ENCODE data around the gene ZNF326. TPM values are rescaled to one million over a fixed set of nuclear protein-coding genes. Genes with fewer than 3 reads are reported as not detected.

ZNF326 gene
- total RNA-seq, 5 donors from 2014 or later (not counting 1 experiment from before 2014, with no cell fraction given), result 16.4 to 41.3 (median 16.8) TPM

GRCh38 chr1:89955311-89956205, 39.4 kb upstream of the ZNF326 start:
- POLR2A ChIA-PET, result no interaction called here
- no peak overlapping the region for H3K27ac ChIP-seq (ENCODE audit: low read length)
- H3K36me3 Mint-ChIP-seq, result no peaks in the 10 kb centered on the region
- H3K9me3 ChIP-seq, result no peaks in the 10 kb centered on the region
- no peaks in the 10 kb centered on the region for H3K36me3 ChIP-seq (ENCODE audit: control insufficient read depth in 2 of 2, extremely low read depth in 1 of 2, insufficient read depth in 1 of 2, low read length in 1 of 2)
- peaks cover 27 to 40% (median 34%) of the 10 kb centered on the region in 3 donors for H3K4me1 Mint-ChIP-seq
- H3K27ac Mint-ChIP-seq, result no peak overlapping the region
- peaks cover 0 to 2% of the 10 kb centered on the region in 2 donors for H3K27me3 Mint-ChIP-seq
- peaks cover 0 to 5% (median 0%) of the 10 kb centered on the region in 3 donors for H3K9me3 Mint-ChIP-seq
- H3K27me3 ChIP-seq (replicated peaks in 1 of 2; ENCODE audit: control insufficient read depth in 2 of 2, extremely low read depth in 1 of 2, insufficient read depth in 2 of 2, low read length in 1 of 2), result no peaks in the 10 kb centered on the region
- no peak overlapping the region for H3K4me3 Mint-ChIP-seq
- no peak for ATAC-seq (replicated peaks in 1 of 4)
- CTCF ChIA-PET, result no interaction called here
- 100% methylated on average over 4 of the region's 7 CpGs for WGBS (ENCODE audit: insufficient coverage)
- peaks cover 6 to 15% of the 10 kb centered on the region in 2 experiments for H3K4me1 ChIP-seq (ENCODE audit: control insufficient read depth in 1 of 2, extremely low read depth in 1 of 2, insufficient read depth in 2 of 2, low read length in 2 of 2)
- no peak for DNase-seq
- no peak overlapping the region for H3K4me3 ChIP-seq (ENCODE audit: control insufficient read depth in 1 of 2, extremely low read depth in 1 of 2, low read length in 1 of 2)

DNA sequence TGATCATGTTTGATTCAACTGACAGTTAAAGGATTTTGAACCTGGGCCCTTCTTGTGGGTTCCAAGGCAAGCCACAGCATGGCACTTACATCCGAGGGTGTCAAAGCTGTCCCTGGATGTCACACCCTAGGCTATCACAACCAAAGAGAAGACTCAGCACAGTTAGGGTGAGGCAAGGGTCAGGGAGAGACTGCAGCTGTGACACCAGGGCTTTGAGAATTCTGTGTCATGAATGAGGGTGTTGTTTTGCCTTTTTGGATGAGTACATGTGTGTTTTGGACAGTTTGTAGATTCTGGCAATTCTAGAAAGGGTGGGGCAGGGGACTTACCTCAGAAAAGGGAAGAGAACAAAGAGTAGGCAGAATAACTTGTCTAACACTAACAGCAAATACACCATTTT, 37.8 kb upstream of the ZNF326 start:
- H3K4me3 Mint-ChIP-seq, result peak overlapping the region in 1 of 3 donors; percentile 55

GRCh38 chr1:89958851-89959654, 35.9 kb upstream of the ZNF326 start:
- peak overlapping the region in 1 of 3 donors; percentile 13 for H3K4me3 Mint-ChIP-seq
- Histone ChIP-seq H3K27ac (ENCODE audit: low read length) (no peak overlapping the region), H3K4me3 (ENCODE audit: control insufficient read depth in 1 of 2, extremely low read depth in 1 of 2, low read length in 1 of 2) (no peak overlapping the region), H3K36me3 (ENCODE audit: control insufficient read depth in 2 of 2, extremely low read depth in 1 of 2, insufficient read depth in 1 of 2, low read length in 1 of 2) (no peaks in the 10 kb centered on the region), H3K4me1 (ENCODE audit: control insufficient read depth in 1 of 2, extremely low read depth in 1 of 2, insufficient read depth in 2 of 2, low read length in 2 of 2) (peaks cover 6 to 18% of the 10 kb centered on the region in 2 experiments), H3K27me3 (replicated peaks in 1 of 2; ENCODE audit: control insufficient read depth in 2 of 2, extremely low read depth in 1 of 2, insufficient read depth in 2 of 2, low read length in 1 of 2) (no peaks in the 10 kb centered on the region), H3K9me3 (no peaks in the 10 kb centered on the region)
- H3K27ac Mint-ChIP-seq, result peak overlapping the region in 1 of 2 donors; percentile 60
- POLR2A ChIA-PET, result no interaction called here
- CTCF ChIA-PET, result interaction anchor here in 1 of 2 donors (0.6 kb wide), 1 partner anchor 28 kb away, joined by 3 read pairs; no protein-coding TSS in a partner anchor
- DNase-seq, result no peak
- H3K4me1 Mint-ChIP-seq, result peaks cover 22 to 40% (median 39%) of the 10 kb centered on the region in 3 donors
- peaks cover 0 to 5% (median 0%) of the 10 kb centered on the region in 3 donors for H3K9me3 Mint-ChIP-seq
- peaks cover 0 to 4% of the 10 kb centered on the region in 2 donors for H3K27me3 Mint-ChIP-seq
- WGBS (ENCODE audit: insufficient coverage), result 40% methylated on average over 1 of the region's 7 CpGs
- H3K36me3 Mint-ChIP-seq, result no peaks in the 10 kb centered on the region
- peak in 1 of 4 experiments; percentile 63 for ATAC-seq (replicated peaks in 1 of 4)

More for the DNA sequence above, 37.8 kb upstream of the ZNF326 start:
- Mint-ChIP-seq H3K9me3 (peaks cover 0 to 5% (median 0%) of the 10 kb centered on the region in 3 donors), H3K27ac (peak overlapping the region in 1 of 2 donors; percentile 80), H3K4me1 (peaks cover 29 to 42% (median 36%) of the 10 kb centered on the region in 3 donors), H3K27me3 (peaks cover 0 to 2% of the 10 kb centered on the region in 2 donors), H3K36me3 (no peaks in the 10 kb centered on the region)
- H3K27ac ChIP-seq (ENCODE audit: low read length), result no peak overlapping the region
- peak; percentile 50 to 92 (median 65) for ATAC-seq (replicated peaks in 1 of 4)
- no peaks in the 10 kb centered on the region for H3K27me3 ChIP-seq (replicated peaks in 1 of 2; ENCODE audit: control insufficient read depth in 2 of 2, extremely low read depth in 1 of 2, insufficient read depth in 2 of 2, low read length in 1 of 2)
- ChIA-PET CTCF (no interaction called here), POLR2A (no interaction called here)
- H3K4me1 ChIP-seq (ENCODE audit: control insufficient read depth in 1 of 2, extremely low read depth in 1 of 2, insufficient read depth in 2 of 2, low read length in 2 of 2), result peaks cover 6 to 17% of the 10 kb centered on the region in 2 experiments
- no peaks in the 10 kb centered on the region for H3K9me3 ChIP-seq
- WGBS (ENCODE audit: insufficient coverage), result no CpG with 5 or more reads among the region's 1 CpG
- no peaks in the 10 kb centered on the region for H3K36me3 ChIP-seq (ENCODE audit: control insufficient read depth in 2 of 2, extremely low read depth in 1 of 2, insufficient read depth in 1 of 2, low read length in 1 of 2)
- H3K4me3 ChIP-seq (ENCODE audit: control insufficient read depth in 1 of 2, extremely low read depth in 1 of 2, low read length in 1 of 2), result peak overlapping the region in 1 of 2 donors; percentile 2
- peak in 25 of 35 experiments; percentile 1 to 67 (median 11) for DNase-seq

DNA sequence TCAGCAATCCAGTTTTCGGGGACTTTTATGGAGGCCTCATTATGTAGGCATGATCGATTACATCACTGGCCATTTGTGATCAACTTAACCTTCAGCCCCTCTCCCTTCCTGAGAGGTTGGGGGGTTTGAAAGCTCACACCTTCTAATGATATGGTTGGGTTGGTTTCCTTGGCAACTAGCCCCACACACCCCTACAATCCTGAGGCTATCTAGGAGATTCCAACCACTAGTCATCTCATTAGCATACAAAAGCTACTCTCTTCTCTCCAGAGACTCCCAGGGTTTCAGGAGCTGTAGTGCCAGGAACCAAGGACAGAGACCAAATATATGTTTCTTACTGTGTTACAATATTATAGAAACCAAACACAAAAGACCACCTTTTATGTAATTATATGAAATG, 35.2 kb upstream of the ZNF326 start:
- peak overlapping the region in 1 of 2 donors; percentile 7 for H3K27ac Mint-ChIP-seq

GRCh38 chr1:89962024-89962741, 32.7 kb upstream of the ZNF326 start:
- H3K9me3 Mint-ChIP-seq, result peaks cover 0 to 5% (median 0%) of the 10 kb centered on the region in 3 donors
- no peak for ATAC-seq (replicated peaks in 1 of 4)
- no peaks in the 10 kb centered on the region for H3K27me3 ChIP-seq (replicated peaks in 1 of 2; ENCODE audit: control insufficient read depth in 2 of 2, extremely low read depth in 1 of 2, insufficient read depth in 2 of 2, low read length in 1 of 2)
- no peak overlapping the region for H3K27ac Mint-ChIP-seq
- no peaks in the 10 kb centered on the region for H3K36me3 ChIP-seq (ENCODE audit: control insufficient read depth in 2 of 2, extremely low read depth in 1 of 2, insufficient read depth in 1 of 2, low read length in 1 of 2)
- no peak overlapping the region for H3K4me3 Mint-ChIP-seq
- H3K4me1 ChIP-seq (ENCODE audit: control insufficient read depth in 1 of 2, extremely low read depth in 1 of 2, insufficient read depth in 2 of 2, low read length in 2 of 2), result peaks cover under 1 to 13% of the 10 kb centered on the region in 2 experiments
- H3K4me1 Mint-ChIP-seq, result peaks cover 18 to 42% (median 33%) of the 10 kb centered on the region in 3 donors
- no peaks in the 10 kb centered on the region for H3K9me3 ChIP-seq
- H3K36me3 Mint-ChIP-seq, result no peaks in the 10 kb centered on the region
- H3K4me3 ChIP-seq (ENCODE audit: control insufficient read depth in 1 of 2, extremely low read depth in 1 of 2, low read length in 1 of 2), result no peak overlapping the region
- no peak overlapping the region for H3K27ac ChIP-seq (ENCODE audit: low read length)
- ChIA-PET POLR2A (no interaction called here), CTCF (interaction anchor here in 1 of 2 donors (0.6 kb wide), 1 partner anchor 32 kb away, joined by 3 read pairs; no protein-coding TSS in a partner anchor)
- H3K27me3 Mint-ChIP-seq, result peaks cover 0 to 10% of the 10 kb centered on the region in 2 donors
- no peak for DNase-seq
- WGBS (ENCODE audit: insufficient coverage), result 100% methylated on average over 1 of the region's 6 CpGs

More for the DNA sequence above, 35.2 kb upstream of the ZNF326 start:
- Histone ChIP-seq H3K27me3 (replicated peaks in 1 of 2; ENCODE audit: control insufficient read depth in 2 of 2, extremely low read depth in 1 of 2, insufficient read depth in 2 of 2, low read length in 1 of 2) (no peaks in the 10 kb centered on the region), H3K9me3 (no peaks in the 10 kb centered on the region), H3K4me3 (ENCODE audit: control insufficient read depth in 1 of 2, extremely low read depth in 1 of 2, low read length in 1 of 2) (no peak overlapping the region), H3K4me1 (ENCODE audit: control insufficient read depth in 1 of 2, extremely low read depth in 1 of 2, insufficient read depth in 2 of 2, low read length in 2 of 2) (peaks cover 6 to 18% of the 10 kb centered on the region in 2 experiments), H3K27ac (ENCODE audit: low read length) (no peak overlapping the region), H3K36me3 (ENCODE audit: control insufficient read depth in 2 of 2, extremely low read depth in 1 of 2, insufficient read depth in 1 of 2, low read length in 1 of 2) (no peaks in the 10 kb centered on the region)
- Mint-ChIP-seq H3K4me3 (no peak overlapping the region), H3K4me1 (peaks cover 22 to 39% (median 39%) of the 10 kb centered on the region in 3 donors), H3K9me3 (peaks cover 0 to 5% (median 0%) of the 10 kb centered on the region in 3 donors), H3K36me3 (no peaks in the 10 kb centered on the region), H3K27me3 (peaks cover 0 to 7% of the 10 kb centered on the region in 2 donors)
- ATAC-seq (replicated peaks in 1 of 4), result no peak
- no peak for DNase-seq
- no CpG with 5 or more reads among the region's 2 CpGs for WGBS (ENCODE audit: insufficient coverage)
- ChIA-PET POLR2A (interaction anchor here in 1 of 2 donors (0.6 kb wide), 1 partner anchor 121 kb away, joined by 3 read pairs; no protein-coding TSS in a partner anchor), CTCF (interaction anchor here in 1 of 2 donors (0.6 kb wide), 1 partner anchor 27 kb away, joined by 3 read pairs; no protein-coding TSS in a partner anchor)
